HFF-Myc (cell line): ENCODE data around the gene RXRA.

Experiments
- DNase-seq: peaks from one replicate; pipeline ENCODE4 v3.0.0-alpha.2; 2011; ENCODE audit warnings: low read depth; ENCODE audit errors: extremely low read depth
- H3K4me3 ChIP-seq: replicated peaks from 2 replicates; pipeline ENCODE4 v1.5.1; 2011; ENCODE audit warnings: low read depth, mild to moderate bottlenecking, control low read depth, low read length
- CTCF ChIP-seq: IDR thresholded peaks from 2 replicates; pipeline ENCODE4 v1.5.1; 2012; ENCODE audit warnings: mild to moderate bottlenecking, low read depth, low read length, control low read depth; ENCODE audit errors: missing control alignments

Gene RXRA

DNA sequence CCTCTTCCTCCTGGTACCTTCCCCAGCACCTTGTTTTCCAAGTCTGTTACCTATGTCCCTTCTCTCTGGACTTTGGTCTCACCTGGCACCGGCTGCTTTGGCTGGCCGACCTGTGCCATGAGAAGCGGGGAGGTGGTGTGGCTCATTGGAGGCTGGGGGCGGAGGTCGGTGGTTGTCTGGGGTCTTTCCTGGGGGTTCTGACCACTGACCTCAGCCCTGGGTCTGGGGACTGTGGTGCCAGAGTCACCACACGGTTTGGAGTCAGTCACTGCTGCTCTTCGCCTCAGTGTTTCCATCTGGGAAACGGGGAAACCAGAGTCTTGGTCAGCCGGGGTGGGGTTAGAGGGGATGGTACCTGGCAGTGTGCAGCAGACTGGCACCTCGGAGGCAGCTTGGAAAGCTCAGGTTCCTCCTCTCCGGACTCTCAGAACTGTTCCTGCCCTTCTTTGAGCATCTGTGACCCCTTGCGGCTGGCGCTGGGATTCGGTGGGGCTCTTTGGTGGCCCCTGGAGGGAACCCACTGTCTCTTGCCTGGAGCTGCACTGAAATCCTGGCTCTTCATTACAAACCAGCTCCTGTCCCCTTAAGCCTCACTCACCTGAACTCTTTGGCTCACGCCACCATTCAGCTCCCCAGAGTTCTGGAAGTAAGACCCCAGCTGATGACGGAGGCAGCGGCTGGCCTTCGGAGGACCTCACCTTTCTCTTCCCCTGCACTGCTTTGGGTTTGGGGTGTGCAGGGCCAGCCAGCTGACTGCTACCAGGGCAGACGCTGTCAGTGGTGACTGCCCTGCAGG lies 4.1 kb upstream of the RXRA start:
- no peak for DNase-seq
- no peak overlapping the region for H3K4me3 ChIP-seq
- TF ChIP-seq CTCF = no peak

- no peak for DNase-seq
- TF ChIP-seq CTCF = no peak
- no peak overlapping the region for H3K4me3 ChIP-seq
These were observed 3.4 kb upstream of the RXRA start for GRCh38 chr9:134322781-134323241.

DNA sequence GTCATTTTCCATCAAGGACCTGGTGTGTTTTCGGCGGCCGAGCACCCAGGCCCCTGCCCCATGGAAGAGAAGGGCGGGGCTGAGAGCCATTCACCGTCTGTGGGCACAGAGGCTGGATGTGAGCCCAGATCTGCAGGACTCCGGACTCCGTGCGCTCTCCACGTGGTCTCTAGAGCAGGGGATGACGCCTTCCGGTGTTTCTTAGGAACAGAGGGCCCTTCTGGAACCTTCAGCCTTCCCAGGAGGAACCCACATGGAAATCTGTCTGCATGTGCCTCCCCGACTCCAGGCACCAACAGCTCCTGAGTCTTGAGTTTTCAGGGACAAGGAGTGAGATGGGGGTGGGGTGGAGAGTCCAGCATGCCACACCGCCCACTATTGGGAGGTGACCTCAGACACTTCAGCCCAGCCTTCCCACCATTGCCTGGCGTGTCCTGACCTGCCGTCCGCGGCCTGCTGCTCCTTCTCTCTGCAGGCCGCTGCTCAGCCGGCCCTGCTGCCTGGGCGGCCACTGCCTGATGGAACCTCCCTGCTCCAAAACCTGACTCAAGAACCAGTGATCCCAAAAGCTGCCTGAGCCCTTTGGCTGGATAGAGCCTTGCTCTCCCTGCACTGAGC lies 2.4 kb upstream of the RXRA start:
- H3K4me3 ChIP-seq = no peak overlapping the region
- DNase-seq = no peak
- no peak for TF ChIP-seq CTCF

DNA sequence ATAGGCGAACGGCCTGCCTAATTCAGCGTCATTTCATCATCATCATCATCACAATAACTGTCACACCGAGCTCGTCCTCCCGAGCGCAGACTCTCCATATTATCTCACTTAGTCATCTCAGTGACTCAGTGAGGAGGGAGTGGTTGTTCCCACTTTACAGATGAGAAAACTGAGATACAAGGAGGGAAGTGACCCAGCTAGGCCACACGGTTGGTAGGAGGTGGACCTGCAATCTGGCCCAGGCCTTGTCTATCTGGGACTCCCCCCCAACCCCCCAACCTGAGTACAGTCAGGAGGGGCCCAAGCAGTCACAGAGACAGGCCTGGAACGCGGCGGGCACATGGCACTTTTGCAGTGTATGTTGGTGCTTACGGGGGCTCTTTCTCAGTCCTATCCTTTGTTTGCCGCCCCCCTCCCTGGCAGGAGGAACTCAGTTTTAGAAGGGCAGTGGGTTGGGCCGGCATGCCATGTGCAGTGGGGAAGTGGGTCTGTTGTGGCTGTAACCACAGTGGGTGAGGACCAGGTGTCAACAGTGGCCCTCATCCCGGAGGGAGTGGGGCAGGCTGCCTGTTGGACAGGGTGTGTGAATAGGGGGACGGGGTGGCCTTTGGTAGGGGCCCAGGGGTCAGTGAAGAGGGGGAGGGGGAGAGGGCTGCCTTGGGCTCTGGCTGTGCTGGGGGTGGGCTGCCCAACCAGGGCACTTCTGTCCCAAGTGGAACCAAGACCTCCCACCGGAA lies 1.7 kb upstream of the RXRA start:
- no peak for DNase-seq
- H3K4me3 ChIP-seq = peak overlapping the region; percentile 64
- TF ChIP-seq CTCF = no peak

GRCh38 chr9:134325096-134325812 lies 1.0 kb upstream of the RXRA start:
- peak overlapping the region; percentile 64 for H3K4me3 ChIP-seq
- TF ChIP-seq CTCF = no peak
- no peak for DNase-seq
